SK-N-SH (cell line): ENCODE measurements around the gene SEMA3D.

Experiments used
- CTCF ChIP-seq: fragments of 200-600 bp; sonication (generic); IDR thresholded peaks from 2 replicates; pipeline ENCODE4 v1.6.1; 2017; ENCODE audit warnings: antibody characterized with exemption, mild to moderate bottlenecking, moderate library complexity
- MAX ChIP-seq: IDR thresholded peaks from 2 replicates; pipeline ENCODE4 v1.4.0; 2012; ENCODE audit warnings: low read depth
- POLR2AphosphoS5 ChIP-seq: IDR thresholded peaks from 2 replicates; pipeline ENCODE4 v1.6.1; 2012; ENCODE audit warnings: low read depth, low read length
- RAD21 ChIP-seq: IDR thresholded peaks from 2 replicates; pipeline ENCODE4 v1.6.1; 2012; ENCODE audit warnings: mild to moderate bottlenecking, low read length

GRCh38 chr7:85186521-85187241 lies at the start of gene SEMA3D:
- TF ChIP-seq POLR2AphosphoS5 (peak; percentile 58), MAX (peak; percentile 88; the same call in 1 of the 2 replicates), RAD21 (peak; percentile 77), CTCF (peak; percentile 98)
